ENCODE data around the gene CALML6. TPM values are rescaled to one million over a fixed set of nuclear protein-coding genes. Genes with fewer than 3 reads are reported as not detected.

The CALML6 gene
- polyA plus RNA-seq, 2 of the 4 experiments (the other 2 are of a cell fraction), result 0.49 TPM

DNA sequence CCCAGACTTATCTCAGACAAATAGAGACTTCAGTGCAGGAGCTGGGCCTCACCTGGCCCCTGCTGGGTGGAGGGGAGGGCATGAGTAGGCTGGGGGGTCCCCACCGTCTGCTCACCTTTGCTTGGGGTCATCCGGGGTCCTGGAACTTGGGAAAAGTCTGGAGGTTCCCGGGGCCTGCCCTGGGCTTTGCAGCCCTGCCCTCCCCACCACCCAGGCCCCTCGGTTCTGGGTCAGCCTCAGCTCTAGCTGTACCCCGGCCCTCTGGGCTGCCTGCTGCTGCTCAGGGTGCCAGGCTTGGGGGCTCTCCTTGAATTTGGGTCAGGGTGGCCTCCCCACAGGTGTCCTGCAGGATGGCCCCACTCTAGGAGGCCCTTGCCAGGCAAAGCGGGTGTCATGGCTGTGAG, 6.4 kb downstream of the CALML6 start:
- ATAC-seq, result no peak

DNA sequence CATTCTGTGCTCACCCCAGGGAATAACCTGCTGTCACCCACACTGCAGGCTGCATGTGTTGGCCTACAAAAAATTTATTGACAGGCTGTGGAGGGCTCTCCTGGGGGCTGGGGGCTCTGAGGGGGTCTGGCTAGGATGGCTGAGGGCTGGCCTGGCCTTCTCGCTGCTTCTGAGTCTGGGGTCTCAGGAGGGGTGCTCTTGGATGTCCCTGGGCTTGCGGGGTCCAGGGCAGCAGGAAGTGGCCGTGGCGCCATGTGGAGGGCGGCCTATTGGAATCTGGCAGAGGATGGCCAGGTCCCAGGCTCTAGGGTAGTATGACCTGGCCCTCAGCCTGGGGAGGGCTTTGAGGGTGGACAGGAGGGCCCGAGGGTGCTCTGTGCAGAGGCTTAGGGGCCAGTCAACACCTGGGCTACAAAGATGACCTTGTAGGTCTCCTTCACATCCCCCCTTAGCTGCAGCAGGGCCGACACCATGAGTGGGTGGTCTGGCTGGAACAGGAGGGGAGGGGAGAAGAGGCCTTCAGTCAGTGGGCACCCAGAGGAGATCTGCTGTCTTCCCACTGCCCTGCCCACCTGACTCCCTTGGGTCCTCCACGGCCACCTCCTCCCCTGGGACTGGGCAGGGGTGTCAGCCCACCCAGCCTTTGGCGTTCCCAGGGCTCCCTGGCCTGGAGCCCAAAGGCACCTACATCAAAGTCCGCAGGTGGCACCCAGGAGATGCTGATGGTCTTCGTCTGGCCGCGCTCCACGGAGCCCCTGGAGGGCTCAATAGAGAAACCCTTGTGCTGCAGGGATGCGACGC, 7.0 kb downstream of the CALML6 start:
- ChIA-PET POLR2A (no interaction called here), CTCF (interaction anchor here (0.6 to 1.5 kb wide), 4 partner anchors 13 to 122 kb away, joined by 3 to 4 read pairs (median 3); no protein-coding TSS in a partner anchor)
- H3K4me3 ChIP-seq, result no peak overlapping the region
- no peaks in the 10 kb centered on the region for H3K9me3 ChIP-seq
- FAIRE-seq, result no peak
- no CpG with 5 or more reads among the region's 16 CpGs for WGBS (ENCODE audit: missing lambda C conversion rate)
- DNase-seq (ENCODE audit: low read depth in 1 of 2, low spot score in 1 of 2), result no peak
- no peak overlapping the region for H3K27ac ChIP-seq
- H3K4me2 ChIP-seq, result no peak overlapping the region
- no peak for TF ChIP-seq RFX5 (IDR thresholded peaks at IDR 0.05)
- no peak for TF ChIP-seq NPAS2 (CRISPR knock-in tag; IDR thresholded peaks at IDR 0.05; ENCODE audit: borderline replicate concordance)
- TF ChIP-seq FOSB (CRISPR knock-in tag; IDR thresholded peaks at IDR 0.05), result no peak
- no peak for TF ChIP-seq JUN (IDR thresholded peaks at IDR 0.05)
- TF ChIP-seq MAX (IDR thresholded peaks at IDR 0.05), result no peak
- TF ChIP-seq, protein P1, sequence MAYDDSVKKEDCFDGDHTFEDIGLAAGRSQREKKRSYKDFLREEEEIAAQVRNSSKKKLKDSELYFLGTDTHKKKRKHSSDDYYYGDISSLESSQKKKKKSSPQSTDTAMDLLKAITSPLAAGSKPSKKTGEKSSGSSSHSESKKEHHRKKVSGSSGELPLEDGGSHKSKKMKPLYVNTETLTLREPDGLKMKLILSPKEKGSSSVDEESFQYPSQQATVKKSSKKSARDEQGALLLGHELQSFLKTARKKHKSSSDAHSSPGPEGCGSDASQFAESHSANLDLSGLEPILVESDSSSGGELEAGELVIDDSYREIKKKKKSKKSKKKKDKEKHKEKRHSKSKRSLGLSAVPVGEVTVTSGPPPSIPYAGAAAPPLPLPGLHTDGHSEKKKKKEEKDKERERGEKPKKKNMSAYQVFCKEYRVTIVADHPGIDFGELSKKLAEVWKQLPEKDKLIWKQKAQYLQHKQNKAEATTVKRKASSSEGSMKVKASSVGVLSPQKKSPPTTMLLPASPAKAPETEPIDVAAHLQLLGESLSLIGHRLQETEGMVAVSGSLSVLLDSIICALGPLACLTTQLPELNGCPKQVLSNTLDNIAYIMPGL (CRISPR knock-in tag; IDR thresholded peaks at IDR 0.05; ENCODE audit: borderline replicate concordance), result no peak
- TF ChIP-seq FOXS1 (CRISPR knock-in tag; IDR thresholded peaks at IDR 0.05), result no peak
- no peak for TF ChIP-seq RARB (CRISPR knock-in tag; IDR thresholded peaks at IDR 0.05)
- no peak for TF ChIP-seq GATA3 (IDR thresholded peaks at IDR 0.05; ENCODE audit: borderline replicate concordance)
- H3K4me1 ChIP-seq, result peaks cover 10% of the 10 kb centered on the region
- no peak for ATAC-seq

More for the DNA sequence above, 6.4 kb downstream of the CALML6 start:
- WGBS (ENCODE audit: missing lambda C conversion rate), result no CpG with 5 or more reads among the region's 6 CpGs
- POLR2A ChIA-PET, result no interaction called here
- Histone ChIP-seq H3K4me1 (peaks cover 10% of the 10 kb centered on the region), H3K4me2 (no peak overlapping the region), H3K27ac (no peak overlapping the region), H3K4me3 (no peak overlapping the region), H3K9me3 (no peaks in the 10 kb centered on the region)
- CTCF ChIA-PET, result interaction anchor here (1.0 to 1.4 kb wide), 2 partner anchors 11 to 12 kb away, joined by 3 read pairs; no protein-coding TSS in a partner anchor
- DNase-seq (ENCODE audit: low read depth in 1 of 2, low spot score in 1 of 2), result no peak
- no peak for TF ChIP-seq MAFK (IDR thresholded peaks at IDR 0.05; ENCODE audit: partially characterized antibody)
- no peak for TF ChIP-seq MAX (IDR thresholded peaks at IDR 0.05)
- no peak for TF ChIP-seq HOXB13 (CRISPR knock-in tag; IDR thresholded peaks at IDR 0.05; ENCODE audit: low read depth)
- TF ChIP-seq NR3C1 (IDR thresholded peaks at IDR 0.05), result no peak
- TF ChIP-seq SMC3 (IDR thresholded peaks at IDR 0.05), result no peak
- no peak for TF ChIP-seq MYC (IDR thresholded peaks at IDR 0.05; ENCODE audit: borderline replicate concordance, low read length)
- FAIRE-seq, result no peak

GRCh38 chr1:1922702-1922955, 7.6 kb downstream of the CALML6 start:
- ATAC-seq (no peak), DNase-seq (ENCODE audit: low read depth in 1 of 2, low spot score in 1 of 2) (no peak), FAIRE-seq (no peak)
- no peaks in the 10 kb centered on the region for H3K9me3 ChIP-seq
- no peak overlapping the region for H3K4me3 ChIP-seq
- ChIA-PET CTCF (interaction anchor here (0.6 to 1.5 kb wide), 3 partner anchors 22 to 122 kb away, joined by 3 to 4 read pairs (median 3); no protein-coding TSS in a partner anchor), POLR2A (interaction anchor here (0.9 kb wide), 1 partner anchor 14 kb away, joined by 5 read pairs; no protein-coding TSS in a partner anchor)
- WGBS (ENCODE audit: missing lambda C conversion rate), result no CpG with 5 or more reads among the region's 6 CpGs
- H3K4me1 ChIP-seq, result peaks cover 10% of the 10 kb centered on the region
- TF ChIP-seq MAX (IDR thresholded peaks at IDR 0.05), result no peak
- no peak for TF ChIP-seq CHD4 (IDR thresholded peaks at IDR 0.05; ENCODE audit: borderline replicate concordance)
- TF ChIP-seq, protein P2, sequence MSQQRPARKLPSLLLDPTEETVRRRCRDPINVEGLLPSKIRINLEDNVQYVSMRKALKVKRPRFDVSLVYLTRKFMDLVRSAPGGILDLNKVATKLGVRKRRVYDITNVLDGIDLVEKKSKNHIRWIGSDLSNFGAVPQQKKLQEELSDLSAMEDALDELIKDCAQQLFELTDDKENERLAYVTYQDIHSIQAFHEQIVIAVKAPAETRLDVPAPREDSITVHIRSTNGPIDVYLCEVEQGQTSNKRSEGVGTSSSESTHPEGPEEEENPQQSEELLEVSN (IDR thresholded peaks at IDR 0.05; ENCODE audit: borderline replicate concordance, low read depth), result no peak
- no peak for TF ChIP-seq ZSCAN20 (CRISPR knock-in tag; IDR thresholded peaks at IDR 0.05)
- H3K27ac ChIP-seq, result no peak overlapping the region
- no peak overlapping the region for H3K4me2 ChIP-seq
